LNCAP (cell line): ENCODE data around the gene UTS2R.

ENCODE experiments used
- TF ChIP-seq, protein P1 (sequence below): fragments of 450-650 bp; IDR thresholded peaks from 2 replicates; pipeline ENCODE4 v1.5.1; 2017; ENCODE audit warnings: mild to moderate bottlenecking

UTS2R gene

DNA sequence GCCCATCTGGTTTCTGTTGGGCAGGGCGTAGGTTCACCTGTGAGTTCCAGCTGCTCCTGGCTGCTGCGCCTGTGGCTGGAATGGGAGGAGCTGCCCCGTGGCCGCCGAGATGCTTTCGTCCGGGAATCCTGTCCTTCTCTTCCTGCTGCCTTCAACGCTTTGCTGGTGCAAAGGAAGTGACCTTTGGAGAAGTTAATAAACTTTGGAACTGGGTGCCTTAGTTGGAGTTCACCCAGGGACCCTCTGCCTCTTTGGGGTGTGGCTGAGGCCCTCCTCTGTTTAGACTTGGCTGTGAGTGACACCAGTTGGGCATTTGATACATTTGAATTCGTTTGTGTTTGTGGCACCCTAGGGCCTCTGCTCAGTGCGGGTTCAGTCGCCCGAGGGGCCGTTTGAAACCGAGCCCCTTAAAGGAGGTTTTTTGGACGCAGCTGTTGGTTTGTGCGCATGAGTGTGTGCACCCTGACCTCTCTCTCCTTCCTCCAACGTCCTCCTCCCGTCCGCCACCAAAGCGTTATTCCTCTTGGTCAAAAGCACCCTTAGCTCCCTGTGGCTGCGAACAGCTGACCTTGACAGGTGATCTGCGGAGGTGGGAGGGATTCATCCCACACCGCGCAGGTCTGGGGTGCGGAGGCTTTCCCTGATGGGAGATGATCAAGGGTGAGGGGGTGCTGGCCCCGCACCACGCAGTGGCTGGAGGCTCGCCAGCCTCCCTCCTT lies 29.0 kb upstream of the UTS2R start:
- TF ChIP-seq, protein P1, sequence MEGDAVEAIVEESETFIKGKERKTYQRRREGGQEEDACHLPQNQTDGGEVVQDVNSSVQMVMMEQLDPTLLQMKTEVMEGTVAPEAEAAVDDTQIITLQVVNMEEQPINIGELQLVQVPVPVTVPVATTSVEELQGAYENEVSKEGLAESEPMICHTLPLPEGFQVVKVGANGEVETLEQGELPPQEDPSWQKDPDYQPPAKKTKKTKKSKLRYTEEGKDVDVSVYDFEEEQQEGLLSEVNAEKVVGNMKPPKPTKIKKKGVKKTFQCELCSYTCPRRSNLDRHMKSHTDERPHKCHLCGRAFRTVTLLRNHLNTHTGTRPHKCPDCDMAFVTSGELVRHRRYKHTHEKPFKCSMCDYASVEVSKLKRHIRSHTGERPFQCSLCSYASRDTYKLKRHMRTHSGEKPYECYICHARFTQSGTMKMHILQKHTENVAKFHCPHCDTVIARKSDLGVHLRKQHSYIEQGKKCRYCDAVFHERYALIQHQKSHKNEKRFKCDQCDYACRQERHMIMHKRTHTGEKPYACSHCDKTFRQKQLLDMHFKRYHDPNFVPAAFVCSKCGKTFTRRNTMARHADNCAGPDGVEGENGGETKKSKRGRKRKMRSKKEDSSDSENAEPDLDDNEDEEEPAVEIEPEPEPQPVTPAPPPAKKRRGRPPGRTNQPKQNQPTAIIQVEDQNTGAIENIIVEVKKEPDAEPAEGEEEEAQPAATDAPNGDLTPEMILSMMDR = no peak

DNA sequence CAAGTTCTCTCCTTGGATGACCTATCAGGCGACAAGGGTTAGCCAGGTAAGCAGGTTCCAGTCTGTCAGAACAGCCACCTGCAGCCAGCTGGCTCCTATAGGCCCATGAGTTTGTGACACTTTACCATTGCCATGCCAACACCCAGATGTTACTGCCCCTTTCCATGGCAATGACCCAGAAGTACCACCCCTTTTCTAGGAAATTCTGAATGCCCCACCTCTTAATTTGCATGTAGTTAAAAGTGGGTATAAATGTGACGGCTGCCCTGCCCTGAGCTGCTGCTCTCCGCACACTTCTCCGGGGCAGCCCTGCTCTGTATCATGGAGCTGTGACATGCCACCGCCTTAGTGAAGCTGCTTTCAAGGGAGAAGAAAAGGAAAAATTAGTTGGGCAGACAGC lies 28.0 kb upstream of the UTS2R start:
- TF ChIP-seq, protein P1 = no peak

DNA sequence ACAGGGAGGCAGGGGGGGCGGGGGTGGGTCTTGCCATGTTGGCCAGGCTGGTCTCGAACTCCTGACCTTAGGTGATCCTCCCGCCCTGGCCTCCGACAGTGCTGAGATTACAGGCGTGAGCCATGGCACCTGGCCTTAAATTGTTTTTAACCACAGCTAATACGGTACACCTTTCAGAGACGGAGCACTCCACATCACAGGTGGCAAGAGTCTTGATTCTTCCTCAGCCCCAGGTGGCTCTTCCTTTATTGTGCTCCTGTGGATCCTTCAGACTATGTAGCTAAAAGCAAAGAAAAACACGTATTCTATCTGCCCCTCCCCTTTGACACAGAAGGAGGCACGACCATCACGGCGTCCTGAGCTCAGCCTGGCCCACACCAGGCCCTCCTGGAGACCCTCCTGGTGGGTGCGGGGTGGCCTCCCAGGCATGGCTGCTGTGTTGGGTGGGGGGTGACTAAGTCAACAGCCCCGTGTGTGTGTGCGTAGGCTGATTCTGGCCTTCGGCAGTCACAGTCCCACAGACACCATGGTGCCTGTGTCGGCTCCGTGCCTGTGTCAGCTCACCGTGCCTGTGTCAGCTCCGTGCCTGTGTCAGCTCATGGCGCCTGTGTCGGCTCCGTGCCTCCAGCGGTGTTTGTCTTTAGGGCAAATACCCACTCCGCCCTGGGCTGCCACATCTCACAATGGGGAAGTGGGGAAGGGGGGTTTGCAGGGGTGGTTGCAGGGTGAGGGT lies 27.2 kb upstream of the UTS2R start:
- TF ChIP-seq, protein P1 = no peak

DNA sequence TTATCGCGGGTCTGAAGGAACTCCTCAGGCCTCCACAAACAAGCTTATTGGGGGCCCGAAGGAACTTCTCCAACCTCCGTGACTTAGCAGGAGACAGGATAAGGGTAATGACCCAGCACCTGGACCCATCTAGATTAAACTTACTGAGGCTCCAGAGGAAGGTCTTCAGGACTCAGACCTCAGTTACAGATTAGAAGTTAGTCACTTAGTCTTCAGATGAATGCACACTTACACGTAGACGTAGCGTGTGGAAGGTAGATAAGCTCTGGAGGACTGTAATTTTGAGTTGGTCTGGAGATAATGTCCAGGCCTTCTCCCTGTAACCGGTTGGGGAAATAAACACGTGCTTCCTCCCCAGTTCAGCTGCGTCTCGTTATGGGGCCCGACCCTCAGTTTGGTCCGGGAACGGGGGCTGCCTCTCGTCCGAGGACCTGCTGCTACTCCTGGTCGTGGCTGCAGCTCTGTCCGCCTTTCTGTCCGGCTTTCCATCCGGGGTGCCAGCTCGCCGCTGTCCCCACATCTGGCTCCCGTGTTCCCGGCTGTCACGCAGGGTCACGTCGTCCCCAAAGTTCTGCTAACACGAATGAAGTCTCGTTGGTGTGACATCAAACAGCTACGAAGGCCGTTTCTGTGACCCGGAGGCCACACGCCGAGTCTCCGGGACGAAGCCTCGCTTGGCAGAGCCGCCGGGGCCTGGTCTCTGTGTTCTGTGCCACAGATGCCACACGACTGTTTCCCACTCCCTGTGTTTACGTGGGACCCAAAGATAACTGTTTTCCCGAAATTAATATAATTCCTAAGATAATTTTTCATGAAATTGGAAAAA lies 26.2 kb upstream of the UTS2R start:
- TF ChIP-seq, protein P1 = no peak

DNA sequence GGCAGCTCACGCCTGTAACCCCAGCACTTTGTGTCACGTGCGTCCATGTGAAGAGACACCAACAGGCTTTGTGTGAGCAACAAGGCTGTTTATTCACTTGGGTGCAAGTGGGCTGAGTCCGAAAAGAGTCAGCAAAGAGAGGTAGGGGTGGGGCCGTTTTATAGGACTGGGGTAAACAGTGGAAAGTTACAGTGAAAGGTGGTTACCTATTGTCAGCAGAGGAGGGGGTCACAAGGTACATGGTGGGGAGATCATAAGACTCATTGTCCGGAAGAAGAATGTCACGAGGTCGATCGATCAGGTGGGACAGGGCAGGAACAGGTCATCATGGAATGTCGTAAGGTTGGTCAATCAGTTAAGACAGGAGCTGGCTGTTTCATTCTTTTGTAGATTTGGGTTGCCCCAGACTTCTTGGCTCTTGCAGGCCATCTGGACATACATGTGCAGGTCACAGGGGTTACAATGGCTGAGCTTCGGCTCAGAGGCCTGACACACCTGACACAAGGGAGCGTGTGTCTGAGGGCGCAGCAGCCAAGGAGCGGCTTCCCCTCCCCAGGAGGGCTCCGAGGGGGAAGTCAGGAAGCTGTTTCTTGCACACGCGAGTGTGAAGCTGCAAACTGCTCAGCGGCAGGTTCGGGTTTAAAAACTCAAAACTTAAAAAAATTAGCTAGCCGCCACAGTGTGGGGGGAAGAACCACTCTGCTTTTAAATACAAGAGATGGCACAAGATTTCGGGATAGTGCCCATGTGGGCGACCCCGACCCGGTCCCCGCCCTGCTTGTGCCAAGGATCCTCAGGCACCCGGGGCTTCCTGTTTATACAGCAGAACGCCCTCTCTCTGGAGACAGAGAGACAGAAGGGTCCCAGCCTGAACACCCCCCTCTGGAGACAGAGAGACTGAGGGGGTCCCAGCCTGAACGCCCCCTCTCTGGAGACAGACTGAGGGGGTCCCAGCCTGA lies 24.9 kb upstream of the UTS2R start:
- TF ChIP-seq, protein P1 = no peak

DNA sequence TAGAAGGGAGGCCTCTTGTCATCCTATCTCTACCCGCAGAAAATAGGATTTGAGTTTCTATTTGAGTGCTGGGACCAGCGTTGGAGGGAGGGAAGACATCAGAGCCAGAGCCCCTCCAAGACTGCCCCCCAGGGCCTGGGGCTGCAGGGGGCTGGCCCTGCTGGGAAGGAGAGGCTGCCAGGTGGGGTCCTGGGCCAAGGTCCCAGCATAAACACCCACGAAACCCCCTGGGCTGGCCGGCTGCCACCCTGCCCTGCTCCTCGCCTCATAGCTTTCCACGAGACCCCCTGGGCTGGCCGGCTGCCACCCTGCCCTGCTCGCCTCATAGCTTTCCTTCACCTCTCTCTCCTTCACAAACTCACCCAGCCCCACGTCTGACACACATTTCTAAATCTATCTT lies 23.1 kb upstream of the UTS2R start:
- TF ChIP-seq, protein P1 = no peak
